HepG2 (cell line): ENCODE measurements around the gene THEM4. TPM values are rescaled to one million over a fixed set of nuclear protein-coding genes. Genes with fewer than 3 reads are reported as not detected.
A peak's percentile ranks its signal among the peaks of the same experiment; 100 is the strongest.

Experiments
- ARID4A ChIP-seq: sonication (generic); formaldehyde crosslinking; IDR thresholded peaks from 2 replicates; pipeline ENCODE4 v1.5.0; 2020; ENCODE audit warnings: mild to moderate bottlenecking, missing genetic modification reagents, borderline replicate concordance
- CBFB ChIP-seq: sonication (generic); formaldehyde crosslinking; IDR thresholded peaks from 2 replicates; pipeline ENCODE4 v1.4.0; 2020; ENCODE audit warnings: missing genetic modification reagents
- EP300 ChIP-seq, 3 experiments: sonication (generic) in 1 of 3; formaldehyde crosslinking in 1 of 3; IDR thresholded peaks; 2 replicates each; pipeline versions ENCODE4 v1.5.1 to v1.6.1; 2011 to 2020; ENCODE audit warnings: low read depth in 2 of 3, low read length in 2 of 3, borderline replicate concordance in 1 of 3, improper control_type of control experiment in 1 of 3, mild to moderate bottlenecking in 1 of 3, missing genetic modification reagents in 1 of 3, moderate library complexity in 1 of 3
- FOXA3 ChIP-seq: IDR thresholded peaks from 2 replicates; pipeline ENCODE4 v1.6.1; 2016; ENCODE audit warnings: missing genetic modification reagents, missing compliant biosample characterization
- FOXP1 ChIP-seq, 2 experiments: fragments of 450-650 bp in 1 of 2; IDR thresholded peaks; 2 replicates each; pipeline ENCODE4 v1.6.1; 2017 to 2018; ENCODE audit warnings: antibody characterized with exemption in 1 of 2
- GATAD2A ChIP-seq: IDR thresholded peaks from 2 replicates; pipeline ENCODE4 v1.6.1; 2016
- HNF4A ChIP-seq: sonication (generic); formaldehyde crosslinking; IDR thresholded peaks from 2 replicates; pipeline ENCODE4 v1.4.0; 2020; ENCODE audit warnings: missing genetic modification reagents
- HNF4G ChIP-seq, 2 experiments: sonication (generic) in 1 of 2; formaldehyde crosslinking in 1 of 2; IDR thresholded peaks; 2 replicates each; pipeline versions ENCODE4 v1.4.0 to v1.6.1; 2011 to 2020; ENCODE audit warnings: borderline replicate concordance in 2 of 2, low read depth in 2 of 2, mild to moderate bottlenecking in 2 of 2, low read length in 1 of 2, missing genetic modification reagents in 1 of 2, moderate library complexity in 1 of 2
- MLX ChIP-seq: IDR thresholded peaks from 2 replicates; pipeline ENCODE4 v1.6.1; 2016
- MXD3 ChIP-seq: IDR thresholded peaks from 2 replicates; pipeline ENCODE4 v1.6.1; 2016; ENCODE audit warnings: mild to moderate bottlenecking, missing biosample characterization, missing genetic modification reagents
- NCOA2 ChIP-seq: sonication (generic); formaldehyde crosslinking; IDR thresholded peaks from 2 replicates; pipeline ENCODE4 v1.8.0; 2022; ENCODE audit warnings: inconsistent platforms
- REST ChIP-seq, 2 experiments: IDR thresholded peaks; 2 replicates each; pipeline ENCODE4 v1.6.1; 2011 to 2012; ENCODE audit warnings: low read length in 2 of 2, borderline replicate concordance in 1 of 2, low read depth in 1 of 2, mild to moderate bottlenecking in 1 of 2, moderate library complexity in 1 of 2
- RXRA ChIP-seq: sonication (generic); formaldehyde crosslinking; IDR thresholded peaks from 2 replicates; pipeline ENCODE4 v1.5.1; 2020; ENCODE audit warnings: missing genetic modification reagents
- SMAD1 ChIP-seq: sonication (generic); formaldehyde crosslinking; IDR thresholded peaks from 2 replicates; pipeline ENCODE4 v1.4.0; 2020; ENCODE audit warnings: missing genetic modification reagents, low read depth, mild to moderate bottlenecking, borderline replicate concordance
- TEAD3 ChIP-seq: optimal IDR thresholded peaks from 2 replicates; pipeline ENCODE3; 2016; ENCODE audit warnings: borderline replicate concordance
- ZGPAT ChIP-seq: IDR thresholded peaks from 2 replicates; pipeline ENCODE4 v1.6.1; 2016; ENCODE audit warnings: mild to moderate bottlenecking
- ZNF678 ChIP-seq: sonication (generic); formaldehyde crosslinking; IDR thresholded peaks from 2 replicates; pipeline ENCODE4 v1.4.0; 2020; ENCODE audit warnings: mild to moderate bottlenecking, missing genetic modification reagents
- polyA plus RNA-seq, 8 experiments: library from polyadenylated mRNA; depleted of rRNA in 3 of 8; stranded (reverse) in 7 of 8; unstranded in 1 of 8; fragments of >200 nt; fragmentation: Illumina TruSeq in 4 of 8; extraction: Trizol in 4 of 8; gene quantifications; 2 replicates each; pipeline versions ENCODE4 v1.2.1 to v1.2.3, GENCODE V29; 2011 to 2016; ENCODE audit warnings: low read depth in 4 of 8, missing spikeins in 1 of 8, mixed read lengths in 1 of 8; ENCODE audit not compliant: insufficient read depth in 1 of 8
- total RNA-seq, 5 experiments: library from RNA; depleted of rRNA; stranded (reverse); fragments of >200 nt; fragmentation: Illumina TruSeq; extraction: Trizol; gene quantifications; 2 replicates each; pipeline ENCODE4 v1.2.3, GENCODE V29; 2016; ENCODE audit warnings: low read depth in 1 of 5
- TF ChIP-seq, protein P1 (sequence below): IDR thresholded peaks from 2 replicates; pipeline ENCODE4 v1.6.1; 2012; ENCODE audit warnings: inconsistent platforms

Gene THEM4
- total and polyA plus RNA-seq, 2 of the 13 experiments (the other 11 are each of a cell fraction or from before 2014, with no cell fraction given), result 10.9 to 13.9 TPM

- TF ChIP-seq HNF4A, result peak; percentile 90
- TF ChIP-seq CBFB (CRISPR knock-in tag), result no peak
- 0 out of 4 replicates have a peak, but pooled peaks of 1 of the 2 experiments have one; percentile 31 for TF ChIP-seq REST (IDR thresholded peaks at IDR 0.05; ENCODE audit: borderline replicate concordance in 1 of 2, low read depth in 1 of 2, low read length in 2 of 2)
- peak in 1 of 2 experiments; percentile 75; a peak in 1 of 4 replicates for TF ChIP-seq EP300 (IDR thresholded peaks at IDR 0.05; ENCODE audit: low read depth in 2 of 2, low read length in 2 of 2)
- TF ChIP-seq EP300 (CRISPR knock-in tag; IDR thresholded peaks at IDR 0.05; ENCODE audit: borderline replicate concordance), result no peak; the same call in 1 of the 2 replicates
- no peak for TF ChIP-seq MXD3 (CRISPR knock-in tag)
- peak; percentile 85; the same call in 1 of the 2 replicates for TF ChIP-seq RXRA (CRISPR knock-in tag)
- peak; percentile 47; the same call in 1 of the 2 replicates for TF ChIP-seq NCOA2
- no peak for TF ChIP-seq ZNF678
- TF ChIP-seq FOXA3 (CRISPR knock-in tag), result 0 out of 2 replicates have a peak, but pooled peaks have one; percentile 20
- peak; percentile 58; the same call in 1 of the 2 replicates for TF ChIP-seq GATAD2A (CRISPR knock-in tag)
- no peak for TF ChIP-seq MLX
- TF ChIP-seq ARID4A (CRISPR knock-in tag), result peak; percentile 30; the same call in 1 of the 2 replicates
- no peak for TF ChIP-seq SMAD1 (CRISPR knock-in tag)
- TF ChIP-seq ZGPAT (CRISPR knock-in tag), result 0 out of 2 replicates have a peak, but pooled peaks have one; percentile 38
- no peak for TF ChIP-seq FOXP1 (IDR thresholded peaks at IDR 0.05)
- TF ChIP-seq FOXP1 (CRISPR knock-in tag; IDR thresholded peaks at IDR 0.05), result 0 out of 2 replicates have a peak, but pooled peaks have one; percentile 13
- TF ChIP-seq, protein P1, sequence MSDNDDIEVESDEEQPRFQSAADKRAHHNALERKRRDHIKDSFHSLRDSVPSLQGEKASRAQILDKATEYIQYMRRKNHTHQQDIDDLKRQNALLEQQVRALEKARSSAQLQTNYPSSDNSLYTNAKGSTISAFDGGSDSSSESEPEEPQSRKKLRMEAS, result peak; percentile 19; the same call in 1 of the 2 replicates
- TF ChIP-seq TEAD3 (CRISPR knock-in tag), result peak; percentile 21
- peak; percentile 87 for TF ChIP-seq HNF4G (IDR thresholded peaks at IDR 0.05; ENCODE audit: borderline replicate concordance, low read depth, low read length)
- no peak for TF ChIP-seq HNF4G (CRISPR knock-in tag; IDR thresholded peaks at IDR 0.05; ENCODE audit: borderline replicate concordance, low read depth)
Measured at GRCh38 chr1:151834239-151834638, 75.1 kb downstream of the THEM4 start (continued).
